ENCODE measurements around the gene MYL5. TPM values are rescaled to one million over a fixed set of nuclear protein-coding genes. Genes with fewer than 3 reads are reported as not detected.
A peak's percentile ranks its signal among the peaks of the same experiment; 100 is the strongest.

Gene MYL5
- total and polyA plus RNA-seq, 2 of the 4 experiments (the other 2 are of a cell fraction), result 9.1 to 16.0 TPM

- Histone ChIP-seq H4K8ac (ENCODE audit: low read depth in 2 of 2, low read length in 2 of 2) (no peak overlapping the region), H2AFZ (replicated peaks; ENCODE audit: low read length, poor library complexity) (no peak overlapping the region), H2BK5ac (ENCODE audit: low read depth, low read length, poor library complexity, severe bottlenecking) (no peak overlapping the region), H3K27me3 (ENCODE audit: control insufficient read depth, insufficient read depth, low read length) (no peaks in the 10 kb centered on the region), H3K9me3 (ENCODE audit: control insufficient read depth, insufficient read depth, low read length) (no peaks in the 10 kb centered on the region), H2BK120ac (ENCODE audit: low read depth, low read length) (no peak overlapping the region), H4K91ac (ENCODE audit: insufficient read depth, low read depth, low read length) (no peak overlapping the region), H3K4me3 (ENCODE audit: insufficient read depth, low read depth, low read length) (no peak overlapping the region), H3K4me1 (ENCODE audit: control insufficient read depth, insufficient read depth, low read length) (peaks cover 3% of the 10 kb centered on the region), H3K56ac (ENCODE audit: extremely low read depth, insufficient read depth, low read length) (no peak overlapping the region), H3K4me2 (ENCODE audit: low read depth, low read length) (no peak overlapping the region), H3K36me3 (ENCODE audit: control insufficient read depth, insufficient read depth, low read length) (peaks cover 25% of the 10 kb centered on the region), H2BK20ac (ENCODE audit: low read depth, low read length) (no peak overlapping the region), H2AK5ac (ENCODE audit: low read depth, low read length) (no peak overlapping the region), H3K27ac (ENCODE audit: insufficient read depth, low read length) (no peak overlapping the region), H3K4ac (ENCODE audit: low read depth, low read length) (no peak overlapping the region), H4K5ac (ENCODE audit: low read depth, low read length) (no peak overlapping the region), H3K9me1 (ENCODE audit: insufficient read depth, low read length) (peaks cover 8% of the 10 kb centered on the region; the same call in 1 of the 2 replicates), H3K14ac (replicated peaks; ENCODE audit: low read depth, low read length) (no peak overlapping the region), H2AK9ac (replicated peaks; ENCODE audit: low read depth, low read length, poor library complexity) (no peak overlapping the region), H3K18ac (ENCODE audit: low read depth, low read length) (no peak overlapping the region), H3K79me1 (ENCODE audit: low read depth in 1 of 2, low read length in 2 of 2) (peaks cover 7 to 52% of the 10 kb centered on the region in 2 experiments), H3K9ac (ENCODE audit: low read depth, low read length) (no peak overlapping the region), H4K20me1 (ENCODE audit: insufficient read depth, low read length) (peaks cover 77% of the 10 kb centered on the region), H3K23ac (ENCODE audit: low read depth, low read length) (no peak overlapping the region), H2BK15ac (ENCODE audit: low read depth, low read length) (no peak overlapping the region)
- WGBS, 2 experiments (ENCODE audit: extremely low coverage in 2 of 2, insufficient read length in 1 of 2), result 84% methylated on average over 5 of the region's 8 CpGs; no CpG with 5 or more reads in 1 of the 2 experiments
- no peak for DNase-seq
- ChIA-PET CTCF (no interaction called here), POLR2A (ENCODE audit: unreplicated experiment) (no interaction called here)
- no TSS peak for BruUV-seq (replicated peaks)
- TF ChIP-seq FOS (IDR thresholded peaks at IDR 0.05; ENCODE audit: low read depth, low read length) (no peak), RCOR1 (IDR thresholded peaks at IDR 0.05; ENCODE audit: insufficient replicate concordance, low read length) (no peak), NFE2L2 (IDR thresholded peaks at IDR 0.05; ENCODE audit: low read depth, low read length) (no peak), MAFK (IDR thresholded peaks at IDR 0.05; ENCODE audit: low read depth, low read length) (no peak), MAZ (IDR thresholded peaks at IDR 0.05; ENCODE audit: borderline replicate concordance, low read depth, low read length) (no peak), CEBPB (IDR thresholded peaks at IDR 0.05; ENCODE audit: low read depth, low read length) (no peak), ELK1 (IDR thresholded peaks at IDR 0.05; ENCODE audit: borderline replicate concordance, low read depth, low read length) (no peak), RFX5 (IDR thresholded peaks at IDR 0.05; ENCODE audit: low read depth, low read length) (no peak), POLR2A (IDR thresholded peaks at IDR 0.05; ENCODE audit: low read depth, low read length) (no peak), CHD1 (IDR thresholded peaks at IDR 0.05; ENCODE audit: low read depth, low read length) (no peak)
- TF ChIP-seq, protein P1, sequence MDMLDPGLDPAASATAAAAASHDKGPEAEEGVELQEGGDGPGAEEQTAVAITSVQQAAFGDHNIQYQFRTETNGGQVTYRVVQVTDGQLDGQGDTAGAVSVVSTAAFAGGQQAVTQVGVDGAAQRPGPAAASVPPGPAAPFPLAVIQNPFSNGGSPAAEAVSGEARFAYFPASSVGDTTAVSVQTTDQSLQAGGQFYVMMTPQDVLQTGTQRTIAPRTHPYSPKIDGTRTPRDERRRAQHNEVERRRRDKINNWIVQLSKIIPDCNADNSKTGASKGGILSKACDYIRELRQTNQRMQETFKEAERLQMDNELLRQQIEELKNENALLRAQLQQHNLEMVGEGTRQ (IDR thresholded peaks at IDR 0.05; ENCODE audit: low read depth, low read length), result no peak
- TF ChIP-seq, protein P2, sequence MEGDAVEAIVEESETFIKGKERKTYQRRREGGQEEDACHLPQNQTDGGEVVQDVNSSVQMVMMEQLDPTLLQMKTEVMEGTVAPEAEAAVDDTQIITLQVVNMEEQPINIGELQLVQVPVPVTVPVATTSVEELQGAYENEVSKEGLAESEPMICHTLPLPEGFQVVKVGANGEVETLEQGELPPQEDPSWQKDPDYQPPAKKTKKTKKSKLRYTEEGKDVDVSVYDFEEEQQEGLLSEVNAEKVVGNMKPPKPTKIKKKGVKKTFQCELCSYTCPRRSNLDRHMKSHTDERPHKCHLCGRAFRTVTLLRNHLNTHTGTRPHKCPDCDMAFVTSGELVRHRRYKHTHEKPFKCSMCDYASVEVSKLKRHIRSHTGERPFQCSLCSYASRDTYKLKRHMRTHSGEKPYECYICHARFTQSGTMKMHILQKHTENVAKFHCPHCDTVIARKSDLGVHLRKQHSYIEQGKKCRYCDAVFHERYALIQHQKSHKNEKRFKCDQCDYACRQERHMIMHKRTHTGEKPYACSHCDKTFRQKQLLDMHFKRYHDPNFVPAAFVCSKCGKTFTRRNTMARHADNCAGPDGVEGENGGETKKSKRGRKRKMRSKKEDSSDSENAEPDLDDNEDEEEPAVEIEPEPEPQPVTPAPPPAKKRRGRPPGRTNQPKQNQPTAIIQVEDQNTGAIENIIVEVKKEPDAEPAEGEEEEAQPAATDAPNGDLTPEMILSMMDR (conservative IDR thresholded peaks at IDR 0.05; ENCODE audit: low read depth, low read length), result no peak
- in situ Hi-C loops (cut with MboI; ENCODE audit: low sequenced_read_pairs) (no loop called here), intact Hi-C loops (cut with micrococcal nuclease) (no loop called here), dilution Hi-C loops (cut with HindIII; ENCODE audit: low sequenced_read_pairs, unreplicated experiment) (no loop called here)
- ATAC-seq (ENCODE audit: low read depth), result peak; percentile 12; the same call in 1 of the 2 replicates
Measured at GRCh38 chr4:718460-718859, 44.1 kb downstream of the MYL5 start.

Measured in IMR-90 (cell line).